Measurements from ENCODE around the gene SLC45A1. TPM values are rescaled to one million over a fixed set of nuclear protein-coding genes. Genes with fewer than 3 reads are reported as not detected.

Gene SLC45A1
- polyA plus RNA-seq, 1 donor (not counting 4 experiments of a cell fraction or from before 2014, with no cell fraction given): 0.14 TPM

DNA sequence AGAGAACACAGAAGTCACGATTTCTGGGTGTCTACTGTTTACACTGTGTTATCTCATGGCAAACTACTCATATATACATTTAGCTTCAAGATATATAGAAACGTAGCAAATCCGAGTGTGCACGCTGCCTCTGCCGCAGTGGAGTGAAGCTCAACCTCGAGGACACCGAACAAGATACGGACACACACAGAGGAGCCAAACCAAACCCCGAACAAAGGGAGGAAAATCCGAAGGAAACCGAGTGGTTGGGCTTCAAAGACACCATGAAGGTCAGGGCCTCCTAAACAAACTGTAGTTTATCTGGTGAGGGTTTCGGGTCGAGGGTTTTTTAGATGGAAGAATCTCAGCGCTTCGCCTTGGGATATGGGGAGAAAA is 34.5 kb downstream of the SLC45A1 start:
- Histone ChIP-seq H3K9me3 (ENCODE audit: control insufficient read depth, low read depth, low read length) (no peaks in the 10 kb centered on the region), H2AFZ (ENCODE audit: control insufficient read depth, low read length) (no peak overlapping the region), H3K79me2 (ENCODE audit: control insufficient read depth, insufficient read depth, low read length) (no peaks in the 10 kb centered on the region), H3K9me1 (ENCODE audit: control insufficient read depth, extremely low read depth, insufficient read depth, low read length) (no peaks in the 10 kb centered on the region), H3K27ac (ENCODE audit: control insufficient read depth, insufficient read depth, low read length) (no peak overlapping the region), H4K20me1 (ENCODE audit: control insufficient read depth, extremely low read depth, insufficient read depth, low read length) (peaks cover 3% of the 10 kb centered on the region), H3K9ac (ENCODE audit: control insufficient read depth, extremely low read depth, insufficient read depth, low read length) (no peak overlapping the region), H3K4me3 (ENCODE audit: control insufficient read depth in 2 of 3, extremely low read depth in 1 of 3, insufficient read depth in 2 of 3, low read depth in 1 of 3, low read length in 3 of 3) (no peak overlapping the region), H3K4me2 (ENCODE audit: control insufficient read depth, extremely low read depth, insufficient read depth, low read depth, low read length) (no peak overlapping the region), H3K27me3 (ENCODE audit: control insufficient read depth, extremely low read depth, insufficient read depth, low read length) (no peaks in the 10 kb centered on the region), H3K4me1 (ENCODE audit: control insufficient read depth, extremely low read depth, insufficient read depth, low read length) (peaks cover 20% of the 10 kb centered on the region), H3K36me3 (ENCODE audit: control insufficient read depth in 2 of 2, extremely low read depth in 1 of 2, insufficient read depth in 2 of 2, low read length in 2 of 2) (peaks cover 6 to 27% of the 10 kb centered on the region in 2 experiments)
- TF ChIP-seq, protein P1, sequence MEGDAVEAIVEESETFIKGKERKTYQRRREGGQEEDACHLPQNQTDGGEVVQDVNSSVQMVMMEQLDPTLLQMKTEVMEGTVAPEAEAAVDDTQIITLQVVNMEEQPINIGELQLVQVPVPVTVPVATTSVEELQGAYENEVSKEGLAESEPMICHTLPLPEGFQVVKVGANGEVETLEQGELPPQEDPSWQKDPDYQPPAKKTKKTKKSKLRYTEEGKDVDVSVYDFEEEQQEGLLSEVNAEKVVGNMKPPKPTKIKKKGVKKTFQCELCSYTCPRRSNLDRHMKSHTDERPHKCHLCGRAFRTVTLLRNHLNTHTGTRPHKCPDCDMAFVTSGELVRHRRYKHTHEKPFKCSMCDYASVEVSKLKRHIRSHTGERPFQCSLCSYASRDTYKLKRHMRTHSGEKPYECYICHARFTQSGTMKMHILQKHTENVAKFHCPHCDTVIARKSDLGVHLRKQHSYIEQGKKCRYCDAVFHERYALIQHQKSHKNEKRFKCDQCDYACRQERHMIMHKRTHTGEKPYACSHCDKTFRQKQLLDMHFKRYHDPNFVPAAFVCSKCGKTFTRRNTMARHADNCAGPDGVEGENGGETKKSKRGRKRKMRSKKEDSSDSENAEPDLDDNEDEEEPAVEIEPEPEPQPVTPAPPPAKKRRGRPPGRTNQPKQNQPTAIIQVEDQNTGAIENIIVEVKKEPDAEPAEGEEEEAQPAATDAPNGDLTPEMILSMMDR (optimal IDR thresholded peaks at IDR 0.05 in 1 of 3, IDR thresholded peaks at IDR 0.05 in 1 of 3, conservative IDR thresholded peaks at IDR 0.05 in 1 of 3; ENCODE audit: extremely low read depth in 1 of 3, insufficient read depth in 2 of 3, low read length in 3 of 3): no peak
- TF ChIP-seq EZH2 (IDR thresholded peaks at IDR 0.05; ENCODE audit: low read length): no peak
- dilution Hi-C loops (cut with MboI; ENCODE audit: extremely low pct_ligation_motif_present, low sequenced_read_pairs): no loop called here
- FAIRE-seq: no peak
- no peak for DNase-seq (ENCODE audit: low read depth, low spot score)

DNA sequence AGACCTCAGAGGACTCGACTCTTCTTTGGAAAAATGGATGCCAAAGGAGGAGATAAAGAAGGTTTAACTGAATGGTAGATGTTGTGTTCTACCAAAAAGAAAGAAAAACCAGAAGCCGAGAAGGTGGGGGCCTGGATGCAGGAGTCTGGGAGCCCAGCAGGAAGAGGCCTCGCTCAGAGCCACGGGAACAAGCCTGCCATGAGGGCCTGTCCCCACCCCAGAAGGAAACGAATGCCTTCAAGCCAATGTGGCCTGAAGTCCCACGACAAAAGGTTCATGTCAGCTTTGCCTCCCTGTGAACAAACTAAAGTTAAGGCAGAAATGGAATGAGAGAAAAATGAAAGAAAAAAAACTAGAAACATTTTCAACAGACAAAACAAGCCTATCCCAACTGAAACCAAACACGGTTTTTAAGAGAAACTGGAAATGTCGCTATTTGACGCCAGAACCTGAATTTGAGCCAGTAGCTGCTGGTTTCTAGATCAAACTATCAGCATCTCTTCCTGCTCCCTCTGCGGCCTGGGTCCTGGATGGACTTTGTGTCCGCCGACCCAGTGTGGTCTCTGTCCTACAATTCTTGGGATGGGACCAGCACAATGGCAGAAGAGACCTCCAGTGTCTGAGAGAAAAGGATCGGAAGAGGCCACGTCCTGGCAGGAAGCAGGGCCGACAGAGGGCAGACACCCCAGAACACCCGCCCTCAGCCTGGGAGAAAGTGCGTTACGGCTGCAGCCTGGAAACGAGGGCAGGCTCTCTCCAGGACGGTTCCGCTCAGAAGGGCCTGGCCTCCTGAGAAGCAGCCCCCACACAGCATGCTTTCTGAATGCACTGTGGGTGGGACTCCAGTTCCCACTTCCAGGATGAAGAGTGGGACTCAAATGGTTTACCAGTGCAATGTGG is 35.2 kb downstream of the SLC45A1 start:
- Histone ChIP-seq H2AFZ (ENCODE audit: control insufficient read depth, low read length) (no peak overlapping the region), H3K4me1 (ENCODE audit: control insufficient read depth, extremely low read depth, insufficient read depth, low read length) (peaks cover 14% of the 10 kb centered on the region), H3K4me2 (ENCODE audit: control insufficient read depth, extremely low read depth, insufficient read depth, low read depth, low read length) (no peak overlapping the region), H4K20me1 (ENCODE audit: control insufficient read depth, extremely low read depth, insufficient read depth, low read length) (peaks cover 3% of the 10 kb centered on the region), H3K9me3 (ENCODE audit: control insufficient read depth, low read depth, low read length) (no peaks in the 10 kb centered on the region), H3K27me3 (ENCODE audit: control insufficient read depth, extremely low read depth, insufficient read depth, low read length) (no peaks in the 10 kb centered on the region), H3K27ac (ENCODE audit: control insufficient read depth, insufficient read depth, low read length) (no peak overlapping the region), H3K79me2 (ENCODE audit: control insufficient read depth, insufficient read depth, low read length) (no peaks in the 10 kb centered on the region), H3K4me3 (ENCODE audit: control insufficient read depth in 2 of 3, extremely low read depth in 1 of 3, insufficient read depth in 2 of 3, low read depth in 1 of 3, low read length in 3 of 3) (no peak overlapping the region), H3K9me1 (ENCODE audit: control insufficient read depth, extremely low read depth, insufficient read depth, low read length) (no peaks in the 10 kb centered on the region), H3K36me3 (ENCODE audit: control insufficient read depth in 2 of 2, extremely low read depth in 1 of 2, insufficient read depth in 2 of 2, low read length in 2 of 2) (peaks cover 12 to 33% of the 10 kb centered on the region in 2 experiments), H3K9ac (ENCODE audit: control insufficient read depth, extremely low read depth, insufficient read depth, low read length) (no peak overlapping the region)
- dilution Hi-C loops (cut with MboI; ENCODE audit: extremely low pct_ligation_motif_present, low sequenced_read_pairs): no loop called here
- no peak for FAIRE-seq
- TF ChIP-seq, protein P1 (optimal IDR thresholded peaks at IDR 0.05 in 1 of 3, IDR thresholded peaks at IDR 0.05 in 1 of 3, conservative IDR thresholded peaks at IDR 0.05 in 1 of 3; ENCODE audit: extremely low read depth in 1 of 3, insufficient read depth in 2 of 3, low read length in 3 of 3): no peak
- no peak for TF ChIP-seq EZH2 (IDR thresholded peaks at IDR 0.05; ENCODE audit: low read length)
- DNase-seq (ENCODE audit: low read depth, low spot score): no peak
